HEK293T (cell line): ENCODE data around the gene OLA1.

Experiments used
- ARNT ChIP-seq: fragments of 450-650 bp; IDR thresholded peaks from 2 replicates; pipeline ENCODE4 v1.6.1; 2017; ENCODE audit warnings: mild to moderate bottlenecking
- FOXM1 ChIP-seq: fragments of 450-650 bp; IDR thresholded peaks from 2 replicates; pipeline ENCODE4 v1.6.1; 2017; ENCODE audit warnings: mild to moderate bottlenecking, borderline replicate concordance
- HDGF ChIP-seq: fragments of 450-650 bp; IDR thresholded peaks from 2 replicates; pipeline ENCODE4 v1.6.1; 2017; ENCODE audit warnings: antibody characterized with exemption, borderline replicate concordance
- LEF1 ChIP-seq: fragments of 450-650 bp; IDR thresholded peaks from 2 replicates; pipeline ENCODE4 v1.6.1; 2017; ENCODE audit warnings: mild to moderate bottlenecking, borderline replicate concordance
- NFRKB ChIP-seq: fragments of 450-650 bp; IDR thresholded peaks from 2 replicates; pipeline ENCODE4 v1.6.1; 2016; ENCODE audit warnings: mild to moderate bottlenecking, moderate library complexity
- PKNOX1 ChIP-seq: fragments of 450-650 bp; IDR thresholded peaks from 2 replicates; pipeline ENCODE4 v1.6.1; 2016
- SP1 ChIP-seq: fragments of 450-650 bp; IDR thresholded peaks from 2 replicates; pipeline ENCODE4 v1.6.1; 2017

GRCh38 chr2:174112073-174112472 is 136.3 kb downstream of the OLA1 start:
- TF ChIP-seq NFRKB: no peak
- TF ChIP-seq SP1: no peak
- TF ChIP-seq LEF1: no peak
- no peak for TF ChIP-seq PKNOX1
- no peak for TF ChIP-seq ARNT
- no peak for TF ChIP-seq FOXM1
- TF ChIP-seq HDGF: no peak
